GF-D8 (cell line): ENCODE results near the gene PML.

Experiments used
- DNase-seq: peaks from one replicate; lab custom pipeline; 2025; lab: John Stamatoyannopoulos, UW

PML gene

GRCh38 chr15:74008901-74009300 is 14.4 kb downstream of the PML start:
- DNase-seq = no peak

- peak; percentile 19 for DNase-seq
These were observed 16.5 kb downstream of the PML start for GRCh38 chr15:74010929-74011540.

- peak; percentile 31 for DNase-seq
These were observed 17.1 kb downstream of the PML start for GRCh38 chr15:74011610-74012009.

GRCh38 chr15:74013374-74013894 is 18.9 kb downstream of the PML start:
- DNase-seq = no peak

GRCh38 chr15:74019734-74020133 is 25.2 kb downstream of the PML start:
- no peak for DNase-seq

- no peak for DNase-seq
These were observed 28.4 kb downstream of the PML start for GRCh38 chr15:74022706-74023470.

- DNase-seq = no peak
These were observed 30.2 kb downstream of the PML start for GRCh38 chr15:74024687-74025086.

GRCh38 chr15:74025436-74025835 is 30.9 kb downstream of the PML start:
- no peak for DNase-seq

- DNase-seq = no peak
These were observed 33.2 kb downstream of the PML start for GRCh38 chr15:74027688-74028087.

GRCh38 chr15:74028646-74029045 is 34.1 kb downstream of the PML start:
- DNase-seq = no peak

GRCh38 chr15:74032046-74032445 is 37.5 kb downstream of the PML start:
- no peak for DNase-seq

GRCh38 chr15:74032606-74033561 is 38.4 kb downstream of the PML start:
- DNase-seq = no peak

- no peak for DNase-seq
These were observed 39.8 kb downstream of the PML start for GRCh38 chr15:74034206-74034755.

GRCh38 chr15:74035121-74036017 is 40.9 kb downstream of the PML start:
- DNase-seq = no peak

GRCh38 chr15:74036271-74037170 is 42.0 kb downstream of the PML start:
- no peak for DNase-seq

GRCh38 chr15:74037171-74038117 is 42.9 kb downstream of the PML start:
- no peak for DNase-seq

- DNase-seq = no peak
These were observed 44.5 kb downstream of the PML start for GRCh38 chr15:74038707-74039655.

GRCh38 chr15:74039656-74040010 is 45.1 kb downstream of the PML start:
- DNase-seq = no peak
